Measurements from ENCODE around the gene MPL.

Gene MPL

DNA sequence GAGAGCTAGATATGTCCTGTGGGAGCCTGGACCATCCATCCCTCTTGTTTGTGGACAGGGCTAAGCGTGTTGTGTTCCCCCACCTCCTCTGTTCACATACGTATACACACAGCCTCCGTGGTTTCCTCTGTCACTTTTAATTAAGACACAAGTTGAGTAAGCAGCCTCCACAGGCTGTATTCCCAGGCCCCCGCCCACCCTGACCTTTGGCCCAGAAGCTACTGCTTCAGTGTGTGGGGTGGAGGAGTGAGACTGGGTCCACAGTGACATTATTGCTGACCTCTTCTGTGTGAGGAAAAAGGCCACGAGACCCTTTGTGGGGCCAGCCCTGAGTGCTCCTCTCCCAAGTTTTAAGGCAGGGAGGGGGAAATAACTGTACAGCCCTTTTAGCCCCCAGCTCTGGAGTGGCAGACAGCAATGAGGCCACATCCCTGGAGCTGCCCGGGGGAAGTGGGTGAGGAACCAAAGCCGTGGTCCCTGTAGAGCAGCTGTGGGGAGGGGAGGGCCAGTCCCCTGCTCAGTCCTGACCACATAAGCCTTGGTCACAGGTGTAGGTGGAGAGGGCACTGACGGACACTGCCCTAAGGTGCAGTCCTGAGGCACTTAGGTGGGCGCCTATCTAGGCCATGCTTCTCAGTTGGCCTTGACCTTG is 25.8 kb downstream of the MPL start:
- TF ChIP-seq, protein P1, sequence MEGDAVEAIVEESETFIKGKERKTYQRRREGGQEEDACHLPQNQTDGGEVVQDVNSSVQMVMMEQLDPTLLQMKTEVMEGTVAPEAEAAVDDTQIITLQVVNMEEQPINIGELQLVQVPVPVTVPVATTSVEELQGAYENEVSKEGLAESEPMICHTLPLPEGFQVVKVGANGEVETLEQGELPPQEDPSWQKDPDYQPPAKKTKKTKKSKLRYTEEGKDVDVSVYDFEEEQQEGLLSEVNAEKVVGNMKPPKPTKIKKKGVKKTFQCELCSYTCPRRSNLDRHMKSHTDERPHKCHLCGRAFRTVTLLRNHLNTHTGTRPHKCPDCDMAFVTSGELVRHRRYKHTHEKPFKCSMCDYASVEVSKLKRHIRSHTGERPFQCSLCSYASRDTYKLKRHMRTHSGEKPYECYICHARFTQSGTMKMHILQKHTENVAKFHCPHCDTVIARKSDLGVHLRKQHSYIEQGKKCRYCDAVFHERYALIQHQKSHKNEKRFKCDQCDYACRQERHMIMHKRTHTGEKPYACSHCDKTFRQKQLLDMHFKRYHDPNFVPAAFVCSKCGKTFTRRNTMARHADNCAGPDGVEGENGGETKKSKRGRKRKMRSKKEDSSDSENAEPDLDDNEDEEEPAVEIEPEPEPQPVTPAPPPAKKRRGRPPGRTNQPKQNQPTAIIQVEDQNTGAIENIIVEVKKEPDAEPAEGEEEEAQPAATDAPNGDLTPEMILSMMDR (IDR thresholded peaks at IDR 0.05) = no peak

DNA sequence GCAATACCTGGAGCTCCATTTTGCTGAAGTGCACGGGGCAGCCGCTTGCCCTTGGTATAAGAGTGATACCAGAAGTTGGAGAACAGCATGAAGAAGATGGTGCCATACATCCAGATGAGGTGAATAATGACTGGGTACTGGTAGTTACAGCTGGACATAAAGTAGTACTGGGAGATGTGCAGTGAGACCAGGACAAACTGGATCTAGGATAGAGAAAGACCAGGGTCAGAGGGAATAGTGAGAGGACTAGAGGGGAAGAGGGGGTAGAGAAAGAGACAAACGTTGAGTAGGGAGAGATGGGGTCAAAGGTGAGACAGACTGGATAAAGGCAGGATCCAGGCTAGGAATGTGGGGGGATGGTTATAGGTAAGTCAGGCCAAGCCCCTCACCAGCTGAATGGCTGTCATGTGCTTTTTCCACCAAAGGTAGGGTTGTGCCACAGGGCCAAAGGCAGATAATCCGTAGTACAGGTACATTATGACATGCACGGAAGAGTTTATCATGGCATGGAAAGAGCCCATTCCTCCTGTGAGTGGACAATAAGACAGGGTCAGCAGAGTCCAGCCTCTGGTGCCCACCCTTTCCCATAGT is 26.4 kb downstream of the MPL start:
- TF ChIP-seq, protein P1 (IDR thresholded peaks at IDR 0.05) = no peak

DNA sequence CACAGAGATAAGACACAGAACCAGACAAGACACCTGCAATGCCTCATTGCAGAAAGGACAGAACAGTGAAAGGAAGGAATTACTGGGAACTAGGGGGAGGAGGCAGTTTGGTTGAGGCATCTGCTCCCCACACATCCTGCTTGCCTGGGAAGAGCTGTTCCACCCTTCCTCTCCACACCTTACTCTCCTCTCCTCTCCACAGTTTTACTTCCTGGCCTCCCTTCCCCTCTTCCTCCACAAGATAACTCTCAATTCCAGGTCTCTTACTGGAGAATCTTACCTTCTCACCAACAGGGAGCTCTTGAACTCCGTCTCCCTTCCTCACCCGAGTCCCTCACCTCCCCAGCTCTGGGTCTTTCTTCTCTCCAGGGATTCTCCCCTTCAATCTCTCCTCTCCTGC is 28.1 kb downstream of the MPL start:
- TF ChIP-seq, protein P1 (IDR thresholded peaks at IDR 0.05) = no peak

DNA sequence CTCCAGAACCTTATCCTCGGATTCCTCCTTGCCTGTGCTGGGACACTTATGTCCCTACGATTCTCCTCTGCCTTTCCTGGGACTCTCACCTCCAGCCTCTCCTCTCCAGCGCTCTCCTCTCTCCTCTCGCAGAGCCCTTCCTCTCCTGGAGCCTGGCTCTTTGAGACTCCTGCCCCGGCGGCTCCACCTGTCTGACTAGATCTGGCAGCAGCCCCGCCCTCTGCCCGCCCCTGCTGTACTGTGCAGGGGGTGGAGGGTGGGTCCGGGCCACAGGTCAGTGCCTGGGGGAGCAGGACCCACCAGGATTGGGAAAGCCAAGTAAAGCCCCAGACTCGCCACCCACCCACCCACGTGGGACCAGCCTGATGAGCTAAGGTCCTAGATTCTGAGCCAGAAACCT is 28.6 kb downstream of the MPL start:
- TF ChIP-seq, protein P1 (IDR thresholded peaks at IDR 0.05) = no peak

DNA sequence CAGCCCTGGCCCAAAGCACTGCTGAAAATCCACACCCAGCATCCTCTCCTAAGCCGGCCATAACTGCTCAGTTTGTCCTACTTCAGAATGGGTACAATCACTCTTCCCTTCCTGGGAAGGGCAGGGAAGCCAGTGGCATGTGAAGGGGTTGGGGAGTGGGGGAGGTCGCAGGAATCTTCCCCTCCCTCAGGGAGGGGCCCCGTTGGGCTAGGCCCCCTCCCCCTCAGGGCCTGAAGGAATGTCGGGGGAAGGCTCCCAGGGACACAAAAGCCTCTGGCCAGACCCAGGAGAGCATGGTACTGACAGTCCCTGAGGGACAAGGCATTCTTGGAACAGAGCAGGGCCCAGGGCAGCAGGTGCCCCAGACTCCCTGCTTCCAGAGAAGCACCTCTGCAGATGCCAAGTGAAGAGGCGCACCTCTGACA is 29.0 kb downstream of the MPL start:
- TF ChIP-seq, protein P1 (IDR thresholded peaks at IDR 0.05) = no peak

DNA sequence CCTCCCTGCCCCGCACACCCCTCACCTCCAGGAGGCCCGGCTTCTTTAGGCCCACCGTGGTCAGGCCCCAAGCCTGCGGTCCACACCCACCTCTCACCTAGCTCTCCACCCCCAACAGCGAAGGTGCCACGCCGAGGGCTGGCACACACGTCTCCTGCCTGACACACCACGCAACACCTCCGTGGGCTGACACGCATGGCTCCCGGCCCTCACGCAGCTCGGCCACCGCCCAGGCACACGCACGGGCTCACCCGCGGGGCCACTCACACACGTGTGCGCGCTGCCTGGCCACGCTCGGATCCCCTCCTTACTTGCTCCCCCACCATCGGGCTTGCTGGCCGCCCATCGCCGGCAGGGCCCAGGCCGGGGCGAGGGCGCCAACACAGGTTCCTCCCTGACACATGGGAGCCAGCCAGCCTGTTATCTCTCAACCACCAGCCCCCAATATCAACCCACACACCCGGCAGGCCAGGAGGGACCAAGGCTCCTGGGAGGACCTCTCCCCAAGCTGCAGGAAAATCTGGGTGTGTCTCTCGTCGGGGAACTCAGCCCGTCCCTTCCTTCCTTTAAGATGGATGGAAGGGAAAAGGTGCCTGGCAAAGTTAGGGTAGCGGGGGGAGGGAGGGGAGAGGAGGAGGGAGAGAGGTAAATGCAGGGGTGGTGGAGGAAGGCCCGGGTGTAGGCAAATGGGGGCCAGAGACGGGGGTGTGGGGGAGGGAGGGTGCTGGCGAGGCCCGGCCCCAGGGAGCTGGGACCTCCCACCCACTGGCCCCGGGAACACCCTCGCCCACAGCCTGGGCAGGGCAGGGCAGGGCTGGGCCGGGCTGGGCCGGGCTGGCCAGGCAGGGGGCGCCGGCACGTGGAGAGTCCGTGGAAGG is 29.6 kb downstream of the MPL start:
- TF ChIP-seq, protein P1 (IDR thresholded peaks at IDR 0.05) = no peak

DNA sequence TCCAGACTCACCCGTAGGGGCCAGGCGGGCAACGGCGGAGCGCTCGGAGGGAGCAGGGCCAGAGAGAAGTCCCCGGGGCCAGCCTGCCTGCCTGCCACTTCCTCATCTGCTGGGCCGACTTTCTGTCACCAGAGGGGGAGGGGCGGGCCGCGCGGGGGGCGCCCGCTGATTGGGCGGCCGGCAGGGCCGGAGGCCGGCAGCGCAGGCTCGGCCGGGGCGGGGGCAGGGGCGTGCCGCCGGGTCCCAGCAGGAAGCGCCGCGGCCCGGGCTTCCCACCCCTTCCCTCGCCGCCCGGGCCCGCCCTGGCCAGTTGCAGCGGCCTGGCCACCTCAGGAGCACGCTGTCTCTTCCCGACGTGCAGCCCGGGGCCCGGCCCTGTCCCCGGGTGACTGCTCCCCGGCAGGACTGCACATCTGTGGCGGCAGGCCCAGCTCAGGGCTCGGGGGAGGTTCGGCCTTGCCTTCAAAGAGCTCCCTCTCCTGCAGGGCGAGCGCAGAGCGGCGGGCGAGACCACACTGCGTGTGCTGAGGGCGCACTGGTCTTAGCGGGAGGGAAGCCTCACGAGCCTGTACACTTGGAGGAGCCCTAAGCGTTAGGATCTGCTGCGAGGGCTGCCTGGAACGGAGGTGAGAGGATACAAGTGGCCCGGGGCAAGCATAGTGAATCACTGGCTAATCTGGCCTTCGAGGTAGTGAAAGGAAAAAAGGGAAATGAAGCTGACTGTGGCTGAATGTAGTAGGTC is 30.5 kb downstream of the MPL start, which contains the start of gene ELOVL1:
ELOVL1 (minus strand) TSS at position 108 of the 742 bp plus-strand sequence. CDS start 2,402 bp downstream, outside the sequence.
- TF ChIP-seq, protein P1 (IDR thresholded peaks at IDR 0.05) = peak; percentile 27; the same call in 1 of the 2 replicates

Measured in LNCAP (cell line).